CD1c-positive myeloid dendritic cell (primary cell): Measurements from ENCODE around the gene COL5A2.

Experiments used
- DNase-seq: peaks from one replicate; pipeline ENCODE4 v3.0.0-alpha.2; 2016; ENCODE audit errors: extremely low spot score

The COL5A2 gene

GRCh38 chr2:189097934-189098333, 81.6 kb downstream of the COL5A2 start:
- DNase-seq = no peak

GRCh38 chr2:189096769-189097447, 82.7 kb downstream of the COL5A2 start:
- no peak for DNase-seq

GRCh38 chr2:189095101-189095500, 84.5 kb downstream of the COL5A2 start:
- no peak for DNase-seq

GRCh38 chr2:189092936-189093335, 86.6 kb downstream of the COL5A2 start:
- no peak for DNase-seq

GRCh38 chr2:189091253-189091652, 88.3 kb downstream of the COL5A2 start:
- DNase-seq = no peak

GRCh38 chr2:189088591-189089205, 90.9 kb downstream of the COL5A2 start:
- DNase-seq = no peak

- no peak for DNase-seq
Measured at GRCh38 chr2:189086710-189087109, 92.9 kb downstream of the COL5A2 start.

GRCh38 chr2:189086250-189086649, 93.3 kb downstream of the COL5A2 start:
- DNase-seq = no peak

GRCh38 chr2:189083606-189084005, 96.0 kb downstream of the COL5A2 start:
- DNase-seq = no peak

- DNase-seq = no peak
Measured at GRCh38 chr2:189083106-189083505, 96.5 kb downstream of the COL5A2 start.

GRCh38 chr2:189082376-189082975, 97.1 kb downstream of the COL5A2 start:
- no peak for DNase-seq

GRCh38 chr2:189076572-189076971, 103.0 kb downstream of the COL5A2 start:
- no peak for DNase-seq

GRCh38 chr2:189076120-189076519, 103.4 kb downstream of the COL5A2 start:
- no peak for DNase-seq

- no peak for DNase-seq
Measured at GRCh38 chr2:189074506-189074905, 105.1 kb downstream of the COL5A2 start.

GRCh38 chr2:189072036-189072435, 107.5 kb downstream of the COL5A2 start:
- DNase-seq = no peak

GRCh38 chr2:189069855-189070619, 109.5 kb downstream of the COL5A2 start:
- DNase-seq = no peak

GRCh38 chr2:189066037-189066436, 113.5 kb downstream of the COL5A2 start:
- no peak for DNase-seq

GRCh38 chr2:189060096-189060642, 119.4 kb downstream of the COL5A2 start:
- no peak for DNase-seq

GRCh38 chr2:189057316-189057715, 122.2 kb downstream of the COL5A2 start:
- no peak for DNase-seq

- no peak for DNase-seq
Measured at GRCh38 chr2:189056200-189057106, 123.1 kb downstream of the COL5A2 start.

GRCh38 chr2:189050165-189050712, 129.3 kb downstream of the COL5A2 start:
- DNase-seq = no peak
